ENCODE data around the gene CYB561. TPM values are rescaled to one million over a fixed set of nuclear protein-coding genes. Genes with fewer than 3 reads are reported as not detected.

CYB561 gene
- total RNA-seq, 1 experiment from 2014 or later: 20.7 TPM

- Histone ChIP-seq H4K8ac (replicated peaks; ENCODE audit: insufficient read length, low read depth, low read length) (no peak overlapping the region), H2AFZ (ENCODE audit: low read length) (no peak overlapping the region), H2BK120ac (ENCODE audit: low read depth, low read length, poor library complexity, severe bottlenecking) (no peak overlapping the region), H3K23me2 (ENCODE audit: insufficient read length, low read depth, low read length, poor library complexity, severe bottlenecking) (no peaks in the 10 kb centered on the region), H3K79me1 (ENCODE audit: insufficient read depth, low read depth, low read length, poor library complexity, severe bottlenecking) (no peaks in the 10 kb centered on the region), H3K4me2 (ENCODE audit: insufficient read depth, insufficient read length, low read length) (no peak overlapping the region), H2BK20ac (ENCODE audit: low read depth, low read length, poor library complexity, severe bottlenecking) (no peak overlapping the region), H2BK12ac (ENCODE audit: insufficient read length, low read depth, low read length) (no peak overlapping the region), H2BK15ac (ENCODE audit: low read depth, low read length) (no peak overlapping the region), H3K18ac (ENCODE audit: insufficient read length, low read depth, low read length) (no peak overlapping the region), H2AK5ac (ENCODE audit: insufficient read length, low read length) (no peak overlapping the region), H3K4me1 (ENCODE audit: insufficient read depth, low read length) (no peaks in the 10 kb centered on the region), H2BK5ac (ENCODE audit: insufficient read length, low read length) (no peak overlapping the region), H3K14ac (ENCODE audit: insufficient read depth, low read length) (no peak overlapping the region), H3K27me3 (ENCODE audit: insufficient read depth, low read length) (no peaks in the 10 kb centered on the region), H4K91ac (ENCODE audit: insufficient read length, low read depth, low read length) (no peak overlapping the region), H3K9me3 (ENCODE audit: control insufficient read depth, low read depth, low read length) (no peaks in the 10 kb centered on the region), H4K20me1 (ENCODE audit: control insufficient read depth, insufficient read depth, insufficient read length) (no peaks in the 10 kb centered on the region), H4K5ac (ENCODE audit: insufficient read length, low read depth, low read length) (no peak overlapping the region), H3K9ac (ENCODE audit: extremely low read depth, insufficient read length, low read length) (no peak overlapping the region), H3K27ac (ENCODE audit: insufficient read length, low read depth, low read length) (no peak overlapping the region), H3K79me2 (ENCODE audit: insufficient read depth, low read length) (no peaks in the 10 kb centered on the region), H3K23ac (ENCODE audit: insufficient read length, low read depth, low read length) (no peak overlapping the region), H3K4ac (ENCODE audit: low read depth, low read length) (no peak overlapping the region), H3T11ph (ENCODE audit: low read length) (no peak overlapping the region), H3K56ac (ENCODE audit: insufficient read length, low read depth, low read length) (no peak overlapping the region)
- no peaks in the 10 kb centered on the region for H3K27me3 Mint-ChIP-seq (ENCODE audit: low read depth)
- H3K4me3 Mint-ChIP-seq: no peak overlapping the region
- peaks cover 6 to 15% (median 6%) of the 10 kb centered on the region in 3 experiments; a peak in 5 of 7 replicates for H3K36me3 Mint-ChIP-seq (ENCODE audit: insufficient read depth in 1 of 3, low read depth in 3 of 3)
- no peak for TF ChIP-seq CTCF (conservative IDR thresholded peaks at IDR 0.05)
- H3K9me3 Mint-ChIP-seq: no peaks in the 10 kb centered on the region
- no peak for DNase-seq
- H3K27ac Mint-ChIP-seq: no peak overlapping the region
- H3K4me1 Mint-ChIP-seq: peaks cover 11 to 30% of the 10 kb centered on the region in 2 experiments
- no CpG with 5 or more reads among the region's 32 CpGs for WGBS (ENCODE audit: extremely low coverage, insufficient read length, low lambda C conversion rate)
These were observed 12.1 kb downstream of the CYB561 start for GRCh38 chr17:63433746-63434591.

Data from H9 (cell line).